GM19193 (cell line): ENCODE measurements around the gene UBTF.

Source experiments
- POLR2A ChIP-seq: IDR thresholded peaks from 4 replicates; pipeline ENCODE4 v1.6.1; 2011; ENCODE audit not compliant: insufficient read depth, insufficient read length; ENCODE audit errors: extremely low read depth

The UBTF gene

DNA sequence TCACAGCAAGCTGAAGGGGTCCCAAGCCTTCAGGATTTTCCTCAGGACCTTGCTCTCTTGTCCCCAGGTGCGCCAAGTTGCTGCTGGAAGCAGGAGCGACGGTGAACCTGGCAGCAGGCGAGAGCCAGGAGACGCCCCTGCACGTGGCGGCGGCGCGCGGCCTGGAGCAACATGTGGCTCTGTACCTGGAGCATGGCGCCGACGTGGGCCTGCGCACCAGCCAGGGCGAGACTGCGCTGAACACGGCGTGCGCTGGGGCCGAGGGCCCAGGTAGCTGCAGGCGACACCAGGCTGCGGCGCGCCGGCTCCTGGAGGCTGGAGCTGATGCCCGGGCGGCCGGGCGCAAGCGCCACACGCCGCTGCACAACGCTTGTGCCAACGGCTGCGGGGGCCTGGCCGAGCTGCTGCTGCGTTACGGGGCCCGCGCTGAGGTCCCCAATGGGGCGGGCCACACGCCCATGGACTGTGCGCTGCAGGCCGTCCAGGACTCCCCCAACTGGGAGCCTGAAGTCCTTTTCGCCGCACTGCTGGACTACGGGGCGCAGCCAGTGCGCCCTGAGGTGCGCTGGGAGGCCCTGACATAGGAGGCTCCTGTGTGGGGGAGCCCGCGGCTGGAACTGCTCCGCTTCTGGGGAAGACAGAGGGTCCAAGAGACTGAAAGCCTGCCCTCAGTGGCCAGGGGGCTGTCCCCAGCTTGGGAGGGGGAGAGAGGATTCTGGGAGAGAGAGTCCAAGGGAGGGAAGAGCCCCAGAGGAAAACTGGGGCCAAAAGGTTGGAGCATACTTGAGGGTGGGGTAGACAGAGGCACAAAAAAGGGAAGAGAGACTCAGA, 42.6 kb downstream of the UBTF start:
- no peak for TF ChIP-seq POLR2A

DNA sequence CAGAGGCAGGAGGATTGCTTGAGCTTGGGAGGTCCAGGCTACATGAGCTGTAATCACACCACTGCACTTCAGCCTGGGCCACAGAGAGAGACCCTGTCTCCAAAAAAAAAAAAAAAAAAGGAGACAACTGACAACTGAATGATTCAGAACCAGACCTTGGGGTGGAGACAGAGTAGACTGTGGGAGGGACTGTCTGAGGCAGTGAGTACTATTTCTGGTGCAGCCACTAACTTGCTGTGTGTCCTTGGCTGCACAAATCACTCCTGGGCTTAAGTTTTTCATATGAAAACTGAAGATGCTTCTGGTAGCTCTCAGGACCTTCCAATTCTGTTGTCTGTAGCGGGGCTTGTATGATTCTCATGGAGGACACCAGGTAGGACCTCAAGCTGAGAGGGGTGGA, 43.2 kb downstream of the UBTF start:
- TF ChIP-seq POLR2A = no peak

DNA sequence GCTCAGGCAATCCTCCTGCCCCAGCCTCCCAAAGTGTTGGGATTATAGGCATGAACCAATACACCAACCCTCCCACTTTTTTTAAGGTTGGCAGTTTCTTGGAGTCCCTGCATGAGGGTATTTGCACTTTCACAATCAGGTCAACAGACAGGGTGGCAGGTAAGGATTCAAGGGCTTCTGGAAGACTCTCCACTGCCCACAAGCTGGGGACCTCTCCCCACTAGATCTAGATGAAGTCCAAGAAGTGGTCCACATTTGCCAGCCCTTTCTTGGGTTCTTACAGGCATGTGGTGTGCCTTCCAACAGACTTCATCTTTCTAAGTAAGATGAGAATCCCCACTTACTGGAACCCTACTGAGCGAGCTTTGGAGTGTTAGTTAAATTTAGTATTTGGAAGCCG, 45.0 kb downstream of the UBTF start:
- no peak for TF ChIP-seq POLR2A

GRCh38 chr17:44171931-44172455, 47.5 kb downstream of the UBTF start:
- TF ChIP-seq POLR2A = no peak

DNA sequence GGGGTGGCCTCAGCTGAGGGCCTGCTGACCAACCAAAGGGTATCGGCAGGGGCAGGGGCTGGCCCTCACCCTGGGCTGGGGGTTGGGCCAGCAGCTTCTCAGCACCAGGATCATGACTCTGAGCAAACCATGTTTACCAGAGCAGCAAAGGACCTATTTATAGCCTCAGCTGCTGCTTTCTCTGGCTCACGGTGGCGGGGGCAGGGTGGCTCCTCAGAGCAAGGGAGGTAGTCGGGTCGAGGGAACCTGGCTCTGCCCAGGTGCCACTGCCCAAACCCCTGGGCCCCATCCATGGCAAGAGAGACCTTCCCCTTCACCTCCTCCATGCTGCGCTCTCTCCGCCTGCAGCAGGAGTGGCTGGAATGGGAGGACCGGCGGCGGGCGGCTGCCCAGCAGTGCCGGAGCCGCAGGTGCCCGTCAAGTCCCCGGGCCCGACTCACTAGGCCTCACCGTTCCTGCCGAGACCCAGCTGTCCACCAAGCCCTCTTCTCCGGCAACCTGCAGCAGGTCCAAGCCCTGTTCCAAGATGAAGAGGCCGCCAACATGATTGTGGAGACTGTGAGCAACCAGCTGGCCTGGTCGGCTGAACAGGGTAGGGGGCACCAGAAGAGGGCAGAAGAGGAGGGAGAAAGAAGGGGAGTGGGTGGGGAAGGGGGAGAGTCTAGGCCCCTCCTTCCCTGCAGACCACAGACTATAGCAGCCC, 48.8 kb downstream of the UBTF start, which contains the start of gene ASB16:
ASB16 (plus strand) TSS at position 206 of the 703 bp plus-strand sequence; CDS start at position 292, 86 bp downstream.
- TF ChIP-seq POLR2A = no peak

DNA sequence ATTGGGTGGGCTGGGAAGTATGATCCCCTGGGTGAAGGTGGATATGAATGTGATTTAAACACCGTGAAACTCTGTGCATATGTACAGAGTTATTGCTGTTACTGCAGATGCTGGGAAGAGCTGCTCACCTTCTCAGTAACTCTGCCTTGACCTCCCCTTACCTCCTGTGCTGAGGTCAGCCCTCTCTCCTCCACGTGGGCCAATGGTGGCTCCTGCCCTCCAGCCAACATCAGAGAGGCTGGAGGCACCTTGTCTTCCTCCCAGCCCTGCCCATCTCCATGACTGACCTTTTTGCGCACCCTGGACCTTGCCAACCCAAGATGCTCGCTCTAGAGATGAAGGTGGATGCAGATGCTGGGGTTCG, 49.4 kb downstream of the UBTF start:
- no peak for TF ChIP-seq POLR2A

DNA sequence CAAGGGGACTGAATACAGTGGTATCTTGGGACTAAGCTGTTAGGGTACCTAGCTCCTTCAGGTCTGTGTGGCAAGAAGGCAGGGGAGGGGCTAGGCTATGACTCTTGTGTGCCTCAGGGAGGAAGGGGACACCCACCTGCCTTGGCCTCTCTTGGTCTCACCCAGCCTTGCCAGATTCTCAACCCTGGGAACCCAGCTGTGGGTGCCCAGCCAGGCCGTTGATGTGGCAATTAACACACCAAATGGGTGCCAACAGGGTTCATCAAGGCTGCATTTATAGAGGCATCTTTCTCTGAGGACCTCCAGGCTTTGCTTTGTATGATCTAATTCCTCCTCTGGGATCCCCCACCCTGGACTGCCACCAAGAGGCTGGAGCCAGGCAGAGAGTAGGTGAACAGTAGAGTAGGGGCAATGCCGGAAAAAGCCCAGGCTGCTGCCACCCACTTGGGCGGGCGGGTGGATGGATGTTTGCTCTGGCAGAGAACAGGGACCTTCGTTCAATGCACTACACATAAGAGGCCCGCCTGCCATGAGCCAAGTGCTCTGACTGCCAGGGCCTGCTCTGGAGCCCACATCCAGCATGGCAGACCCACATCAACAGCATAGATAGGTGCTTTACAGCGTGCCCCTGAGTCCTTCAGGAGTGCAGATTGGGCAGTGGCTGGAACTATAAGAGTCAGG, 52.2 kb downstream of the UBTF start:
- TF ChIP-seq POLR2A = no peak

DNA sequence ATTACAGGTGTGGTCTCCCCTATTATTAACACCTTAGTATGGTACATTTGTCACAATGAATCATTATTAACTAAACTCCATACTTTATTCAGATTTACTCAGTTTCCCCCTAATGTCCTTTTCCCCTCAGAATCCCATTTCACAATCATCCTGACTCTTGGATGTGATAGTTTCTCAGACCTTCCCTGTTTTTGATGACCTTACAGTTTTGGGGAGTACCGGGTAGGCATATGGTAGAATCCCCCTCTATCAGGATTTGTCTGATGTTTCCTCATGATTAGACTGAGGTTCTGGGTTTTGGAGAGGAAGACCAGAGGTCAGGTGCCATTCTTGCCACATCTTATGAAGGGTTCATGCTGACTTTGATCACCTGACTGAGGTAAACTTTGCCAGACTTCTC, 55.0 kb downstream of the UBTF start:
- no peak for TF ChIP-seq POLR2A

DNA sequence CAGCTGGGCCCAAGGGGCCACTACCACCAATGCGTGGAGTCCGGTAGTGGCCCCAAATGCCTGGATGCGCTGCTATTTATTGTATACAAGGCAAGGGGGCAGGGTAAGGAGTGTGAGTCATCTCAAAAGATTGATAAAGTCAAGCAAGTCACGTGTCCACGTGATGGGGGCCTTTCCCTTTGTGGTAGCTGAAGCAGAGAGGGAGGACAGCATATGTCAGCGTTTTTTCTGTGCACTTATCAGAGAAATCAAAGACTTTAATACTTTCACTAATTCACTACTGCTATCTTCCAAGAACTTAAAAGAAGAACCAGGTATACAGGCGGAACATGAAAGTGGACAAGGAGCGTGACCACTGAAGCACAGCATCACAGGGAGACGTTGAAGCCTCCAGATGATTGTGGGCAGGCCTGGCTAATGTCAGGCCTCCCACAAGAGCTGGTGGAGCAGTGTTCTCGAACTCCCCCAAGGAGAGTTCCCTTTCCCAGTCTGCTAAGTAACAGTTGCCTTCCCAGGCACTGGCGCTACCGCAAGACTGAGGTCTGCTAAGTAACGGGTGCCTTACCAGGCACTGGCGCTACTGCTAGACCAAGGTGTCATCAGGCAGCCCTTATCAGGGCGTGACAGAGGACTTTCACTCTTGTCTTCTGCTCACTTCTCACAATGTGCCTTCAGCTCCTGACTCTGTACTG, 59.8 kb downstream of the UBTF start:
- TF ChIP-seq POLR2A = no peak

- TF ChIP-seq POLR2A = no peak
Measured at GRCh38 chr17:44155488-44155887, 64.0 kb downstream of the UBTF start.
